ENCODE data around the gene RAB13.
A peak's percentile ranks its signal among the peaks of the same experiment; 100 is the strongest.

Gene RAB13

GRCh38 chr1:153968000-153968363 lies 18.2 kb downstream of the RAB13 start:
- DNase-seq (ENCODE audit: low read depth) = no peak
- no peak for TF ChIP-seq CTCF (conservative IDR thresholded peaks at IDR 0.05; ENCODE audit: low read length)
- H3K4me3 ChIP-seq (ENCODE audit: low read length) = peak overlapping the region; percentile 75

- TF ChIP-seq CTCF (conservative IDR thresholded peaks at IDR 0.05; ENCODE audit: low read length) = peak; percentile 48
- H3K4me3 ChIP-seq (ENCODE audit: low read length) = peak within 1 kb of the TSS; percentile 75
- DNase-seq (ENCODE audit: low read depth) = peak; percentile 98
Measured at GRCh38 chr1:153967107-153967999, 18.8 kb downstream of the RAB13 start, which contains the start of gene CREB3L4. CREB3L4 (plus strand) TSS chr1:153967902; CDS start chr1:153968526, 624 bp downstream.

- no peak for DNase-seq (ENCODE audit: low read depth)
- peak overlapping the region; percentile 86 for H3K4me3 ChIP-seq (ENCODE audit: low read length)
- TF ChIP-seq CTCF (conservative IDR thresholded peaks at IDR 0.05; ENCODE audit: low read length) = no peak
Measured at GRCh38 chr1:153963850-153964331, 22.2 kb downstream of the RAB13 start.

- TF ChIP-seq CTCF (conservative IDR thresholded peaks at IDR 0.05; ENCODE audit: low read length) = no peak
- peak; percentile 94 for DNase-seq (ENCODE audit: low read depth)
Measured at GRCh38 chr1:153963030-153963849, 22.9 kb downstream of the RAB13 start, which contains the start of gene SLC39A1. SLC39A1 (minus strand) TSS chr1:153963537; CDS start chr1:153962715, 822 bp downstream.

GRCh38 chr1:153962088-153963029 lies 23.8 kb downstream of the RAB13 start:
- TF ChIP-seq CTCF (conservative IDR thresholded peaks at IDR 0.05; ENCODE audit: low read length) = no peak
- peak overlapping the region; percentile 86 for H3K4me3 ChIP-seq (ENCODE audit: low read length)
- peak; percentile 68 for DNase-seq (ENCODE audit: low read depth)

More at GRCh38 chr1:153963030-153963849, 22.9 kb downstream of the RAB13 start, which contains the start of gene SLC39A1:
- peak within 1 kb of the TSS; percentile 86 for H3K4me3 ChIP-seq (ENCODE audit: low read length)

GRCh38 chr1:153961421-153961820 lies 24.7 kb downstream of the RAB13 start:
- H3K4me3 ChIP-seq (ENCODE audit: low read length) = no peak overlapping the region; the same call in 1 of the 2 replicates
- no peak for DNase-seq (ENCODE audit: low read depth)
- no peak for TF ChIP-seq CTCF (conservative IDR thresholded peaks at IDR 0.05; ENCODE audit: low read length)

Data from AG10803 (cell line).